ENCODE data around the gene SH3PXD2B.

- TF ChIP-seq CTCF (IDR thresholded peaks at IDR 0.05): no peak
- no peak for TF ChIP-seq POLR2A (IDR thresholded peaks at IDR 0.05)
- no peak for TF ChIP-seq POLR2AphosphoS5 (IDR thresholded peaks at IDR 0.05)
Observed at GRCh38 chr5:172336264-172336663, 118.1 kb downstream of the SH3PXD2B start.
